SK-N-SH treated with all-trans-retinoic acid at 6 μM for 48 hours (cell line): ENCODE measurements around the gene BLMH.

Source experiments
- ARNTL ChIP-seq: fragments of 450-650 bp; formaldehyde crosslinking; IDR thresholded peaks from 2 replicates; pipeline ENCODE4 v1.5.0; 2020; ENCODE audit warnings: low read depth, mild to moderate bottlenecking, moderate library complexity, borderline replicate concordance
- OSR1 ChIP-seq: fragments of 250-450 bp; sonication (Bioruptor Pico); IDR thresholded peaks from 2 replicates; pipeline ENCODE4 v1.8.0; 2022; ENCODE audit warnings: moderate library complexity, mild to moderate bottlenecking, inconsistent platforms
- PPARA ChIP-seq: fragments of 250-450 bp; sonication (Bioruptor Pico); IDR thresholded peaks from 2 replicates; pipeline ENCODE4 v1.5.0; 2020; ENCODE audit warnings: mild to moderate bottlenecking, borderline replicate concordance
- ZC3H10 ChIP-seq: fragments of 250-450 bp; sonication (Bioruptor Pico); IDR thresholded peaks from 2 replicates; pipeline ENCODE4 v1.5.1; 2021; ENCODE audit warnings: mild to moderate bottlenecking, moderate library complexity
- ZFP3 ChIP-seq: fragments of 250-450 bp; sonication (Bioruptor Pico); IDR thresholded peaks from 2 replicates; pipeline ENCODE4 v1.5.0; 2020; ENCODE audit warnings: mild to moderate bottlenecking, moderate library complexity
- ZFP30 ChIP-seq: fragments of 450-650 bp; formaldehyde crosslinking; IDR thresholded peaks from 2 replicates; pipeline ENCODE4 v1.5.0; 2022; ENCODE audit warnings: mild to moderate bottlenecking, moderate library complexity
- ZNF565 ChIP-seq: fragments of 450-650 bp; formaldehyde crosslinking; conservative IDR thresholded peaks from 2 replicates; pipeline ENCODE4 v1.5.0; 2020; ENCODE audit warnings: low read depth, mild to moderate bottlenecking, moderate library complexity

DNA sequence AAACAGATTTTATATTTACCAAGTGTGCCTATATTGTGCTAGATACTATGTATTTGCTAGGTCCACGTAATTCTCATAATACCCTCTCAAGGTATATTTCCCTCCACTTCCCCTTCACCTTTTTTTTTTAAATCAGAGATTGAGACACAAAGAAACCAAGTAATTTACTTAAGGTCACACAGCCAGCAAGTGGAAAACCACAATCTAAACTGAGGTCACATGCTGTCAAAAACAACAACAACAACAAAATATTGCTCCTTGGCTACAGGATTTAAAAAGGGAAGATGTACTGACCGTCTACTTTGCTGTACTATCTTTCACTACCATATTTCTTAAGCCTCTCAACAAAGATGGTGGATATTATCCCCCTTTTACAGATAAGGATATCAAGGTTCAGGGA, 15.8 kb downstream of the BLMH start:
- no peak for TF ChIP-seq ZNF565 (CRISPR knock-in tag)
- TF ChIP-seq ZFP3 (CRISPR knock-in tag), result no peak
- TF ChIP-seq PPARA (CRISPR knock-in tag), result no peak
- no peak for TF ChIP-seq ZC3H10 (CRISPR knock-in tag)
- TF ChIP-seq ZFP30 (CRISPR knock-in tag), result no peak
- no peak for TF ChIP-seq ARNTL (CRISPR knock-in tag)
- TF ChIP-seq OSR1 (CRISPR knock-in tag), result no peak
